ENCODE measurements around the gene C1QTNF6.

DNA sequence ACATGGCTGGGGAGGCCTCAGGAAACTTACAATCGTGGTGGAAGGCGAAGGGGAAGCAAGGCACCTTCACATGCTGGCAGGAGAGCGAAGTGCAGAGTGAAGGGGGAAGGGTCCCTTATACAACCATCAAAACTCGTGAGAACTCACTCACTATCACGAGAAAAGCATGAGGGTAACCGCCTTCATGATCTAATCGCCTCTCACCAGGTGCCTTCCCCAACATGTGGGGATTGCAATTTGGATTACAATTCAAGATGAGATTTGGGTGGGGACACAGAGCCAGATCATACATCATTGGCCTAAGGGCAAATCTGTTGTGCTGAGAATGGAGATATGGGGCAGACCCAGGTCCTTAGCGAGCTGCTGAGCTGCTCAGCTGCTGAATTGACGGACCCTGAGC, 13.1 kb downstream of the C1QTNF6 start:
- TF ChIP-seq CTCF (IDR thresholded peaks at IDR 0.05; ENCODE audit: low read depth, low read length, missing input control) (no peak), FOXA1 (IDR thresholded peaks at IDR 0.05) (no peak), JUND (IDR thresholded peaks at IDR 0.05) (no peak), RXRA (IDR thresholded peaks at IDR 0.05) (no peak)
- TF ChIP-seq, protein P1, sequence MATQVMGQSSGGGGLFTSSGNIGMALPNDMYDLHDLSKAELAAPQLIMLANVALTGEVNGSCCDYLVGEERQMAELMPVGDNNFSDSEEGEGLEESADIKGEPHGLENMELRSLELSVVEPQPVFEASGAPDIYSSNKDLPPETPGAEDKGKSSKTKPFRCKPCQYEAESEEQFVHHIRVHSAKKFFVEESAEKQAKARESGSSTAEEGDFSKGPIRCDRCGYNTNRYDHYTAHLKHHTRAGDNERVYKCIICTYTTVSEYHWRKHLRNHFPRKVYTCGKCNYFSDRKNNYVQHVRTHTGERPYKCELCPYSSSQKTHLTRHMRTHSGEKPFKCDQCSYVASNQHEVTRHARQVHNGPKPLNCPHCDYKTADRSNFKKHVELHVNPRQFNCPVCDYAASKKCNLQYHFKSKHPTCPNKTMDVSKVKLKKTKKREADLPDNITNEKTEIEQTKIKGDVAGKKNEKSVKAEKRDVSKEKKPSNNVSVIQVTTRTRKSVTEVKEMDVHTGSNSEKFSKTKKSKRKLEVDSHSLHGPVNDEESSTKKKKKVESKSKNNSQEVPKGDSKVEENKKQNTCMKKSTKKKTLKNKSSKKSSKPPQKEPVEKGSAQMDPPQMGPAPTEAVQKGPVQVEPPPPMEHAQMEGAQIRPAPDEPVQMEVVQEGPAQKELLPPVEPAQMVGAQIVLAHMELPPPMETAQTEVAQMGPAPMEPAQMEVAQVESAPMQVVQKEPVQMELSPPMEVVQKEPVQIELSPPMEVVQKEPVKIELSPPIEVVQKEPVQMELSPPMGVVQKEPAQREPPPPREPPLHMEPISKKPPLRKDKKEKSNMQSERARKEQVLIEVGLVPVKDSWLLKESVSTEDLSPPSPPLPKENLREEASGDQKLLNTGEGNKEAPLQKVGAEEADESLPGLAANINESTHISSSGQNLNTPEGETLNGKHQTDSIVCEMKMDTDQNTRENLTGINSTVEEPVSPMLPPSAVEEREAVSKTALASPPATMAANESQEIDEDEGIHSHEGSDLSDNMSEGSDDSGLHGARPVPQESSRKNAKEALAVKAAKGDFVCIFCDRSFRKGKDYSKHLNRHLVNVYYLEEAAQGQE (IDR thresholded peaks at IDR 0.05): no peak
